Osteocyte (in vitro differentiated cells): ENCODE results near the gene TRIO. TPM values are rescaled to one million over a fixed set of nuclear protein-coding genes. Genes with fewer than 3 reads are reported as not detected.

Experiments used
- DNase-seq: peaks from one replicate; pipeline ENCODE4 v3.0.0; 2021; ENCODE audit warnings: mixed read lengths; ENCODE audit not compliant: unreplicated experiment; ENCODE audit errors: extremely low spot score
- H3K27ac Mint-ChIP-seq: one replicate; pipeline ENCODE4 v1.8.0; 2021; ENCODE audit warnings: mild to moderate bottlenecking, mixed read lengths; ENCODE audit not compliant: unreplicated experiment
- H3K27me3 Mint-ChIP-seq: one replicate; pipeline ENCODE4 v1.8.0; 2021; ENCODE audit warnings: mixed read lengths; ENCODE audit not compliant: unreplicated experiment
- H3K36me3 Mint-ChIP-seq: one replicate; pipeline ENCODE4 v1.8.0; 2021; ENCODE audit warnings: mixed read lengths; ENCODE audit not compliant: unreplicated experiment
- H3K4me1 Mint-ChIP-seq: one replicate; pipeline ENCODE4 v1.8.0; 2021; ENCODE audit warnings: mixed read lengths; ENCODE audit not compliant: unreplicated experiment
- H3K4me3 Mint-ChIP-seq: one replicate; pipeline ENCODE4 v1.8.0; 2021; ENCODE audit warnings: mild to moderate bottlenecking, moderate library complexity, mixed read lengths; ENCODE audit not compliant: unreplicated experiment
- H3K9me3 Mint-ChIP-seq: one replicate; pipeline ENCODE4 v1.8.0; 2021; ENCODE audit warnings: mixed read lengths; ENCODE audit not compliant: unreplicated experiment
- CTCF ChIP-seq: fragments of 200-600 bp; sonication (generic); IDR thresholded peaks from 2 replicates; pipeline ENCODE4 v1.5.0; 2021; ENCODE audit warnings: antibody characterized with exemption, mild to moderate bottlenecking, moderate library complexity
- total RNA-seq: library from RNA; stranded (reverse); gene quantifications from 2 replicates; pipeline ENCODE4 v1.2.1, GENCODE V29; 2021

The TRIO gene
- total RNA-seq, 1 donor from 2014 or later: 336 TPM

DNA sequence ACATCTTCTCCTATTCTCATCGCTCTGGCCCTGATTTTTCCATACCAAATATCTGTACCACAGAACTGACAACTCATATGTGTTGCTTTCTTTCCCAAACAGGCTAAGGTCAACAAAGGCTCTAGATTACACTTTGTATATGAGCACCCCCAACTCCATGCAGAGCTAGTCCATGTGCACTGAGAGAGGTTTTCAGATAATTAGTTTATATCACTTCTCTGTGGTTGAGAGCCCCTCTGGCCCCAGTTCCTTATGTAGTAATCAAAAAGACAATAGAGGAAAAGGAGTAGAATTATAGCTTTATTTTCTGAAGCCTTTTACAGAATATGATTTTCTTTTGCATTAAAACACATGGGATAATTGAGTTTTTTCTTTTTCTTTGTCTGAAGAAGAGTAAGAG, 120.0 kb downstream of the TRIO start:
- Mint-ChIP-seq H3K27ac (peak overlapping the region; percentile 62), H3K4me1 (peaks cover 85% of the 10 kb centered on the region), H3K27me3 (no peaks in the 10 kb centered on the region), H3K4me3 (no peak overlapping the region), H3K36me3 (no peaks in the 10 kb centered on the region), H3K9me3 (no peaks in the 10 kb centered on the region)
- DNase-seq: no peak
- TF ChIP-seq CTCF: no peak

DNA sequence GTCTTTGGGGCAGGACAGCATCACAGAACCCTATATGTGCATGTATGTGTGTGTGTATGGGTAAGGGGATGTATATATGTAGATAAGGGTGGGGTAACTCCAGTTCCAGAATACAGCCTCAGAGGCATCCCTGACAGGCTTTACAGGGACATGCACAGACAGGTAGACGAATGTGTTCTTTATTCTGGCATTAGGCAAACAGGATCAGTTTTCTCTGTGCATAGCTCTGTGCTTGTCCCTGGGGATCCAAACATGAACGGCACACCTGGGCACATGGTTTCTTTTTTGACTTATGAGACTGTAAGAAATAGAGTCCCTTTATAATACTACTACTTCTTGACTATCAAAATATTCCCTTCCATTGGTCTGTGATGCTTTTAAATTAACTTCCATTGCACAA, 120.6 kb downstream of the TRIO start:
- no peak overlapping the region for H3K4me3 Mint-ChIP-seq
- no peaks in the 10 kb centered on the region for H3K9me3 Mint-ChIP-seq
- no peak for DNase-seq
- no peaks in the 10 kb centered on the region for H3K27me3 Mint-ChIP-seq
- H3K27ac Mint-ChIP-seq: peak overlapping the region; percentile 62
- H3K4me1 Mint-ChIP-seq: peaks cover 85% of the 10 kb centered on the region
- H3K36me3 Mint-ChIP-seq: no peaks in the 10 kb centered on the region
- no peak for TF ChIP-seq CTCF

GRCh38 chr5:14264605-14265316, 121.6 kb downstream of the TRIO start:
- no peak for TF ChIP-seq CTCF
- peaks cover 85% of the 10 kb centered on the region for H3K4me1 Mint-ChIP-seq
- H3K4me3 Mint-ChIP-seq: peak overlapping the region; percentile 76
- peak overlapping the region; percentile 94 for H3K27ac Mint-ChIP-seq
- no peaks in the 10 kb centered on the region for H3K9me3 Mint-ChIP-seq
- DNase-seq: peak; percentile 95
- no peaks in the 10 kb centered on the region for H3K27me3 Mint-ChIP-seq
- H3K36me3 Mint-ChIP-seq: no peaks in the 10 kb centered on the region

GRCh38 chr5:14265570-14265969, 122.4 kb downstream of the TRIO start:
- Mint-ChIP-seq H3K27me3 (no peaks in the 10 kb centered on the region), H3K27ac (peak overlapping the region; percentile 94), H3K9me3 (no peaks in the 10 kb centered on the region), H3K4me3 (peak overlapping the region; percentile 31), H3K36me3 (no peaks in the 10 kb centered on the region), H3K4me1 (peaks cover 87% of the 10 kb centered on the region)
- no peak for DNase-seq
- TF ChIP-seq CTCF: no peak

DNA sequence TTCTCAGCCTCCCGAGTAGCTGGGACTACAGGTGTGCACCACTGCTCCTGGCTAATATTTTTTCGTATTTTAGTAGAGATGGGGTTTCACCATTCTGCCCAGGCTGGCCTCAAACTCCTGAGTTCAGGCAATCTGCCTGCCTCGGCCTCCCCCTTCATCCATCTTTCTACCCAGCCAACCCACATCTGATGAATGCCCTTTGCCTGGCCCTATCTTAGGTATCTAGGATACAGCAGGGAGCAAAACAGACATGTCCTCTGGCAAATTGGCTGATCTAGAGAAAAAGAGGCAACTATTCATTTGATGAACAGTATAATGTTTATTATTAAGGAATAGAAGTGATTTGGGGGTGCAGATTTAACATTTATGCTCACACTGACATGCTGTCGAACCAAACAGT, 123.0 kb downstream of the TRIO start:
- Mint-ChIP-seq H3K36me3 (peaks cover 2% of the 10 kb centered on the region), H3K4me3 (peak overlapping the region; percentile 31), H3K9me3 (no peaks in the 10 kb centered on the region), H3K4me1 (peaks cover 87% of the 10 kb centered on the region), H3K27ac (peak overlapping the region; percentile 94), H3K27me3 (no peaks in the 10 kb centered on the region)
- DNase-seq: no peak
- no peak for TF ChIP-seq CTCF
